Tibial artery (tissue), 4 donors: ENCODE results near the gene CLOCK.
"Not testable (repeated sequence)": the region's sequence is repeated elsewhere in the genome, so short reads cannot be mapped to it uniquely, and the experiment has no call there.

Experiments used
- DNase-seq, 2 donors: peaks; one replicate each; pipeline ENCODE4 v3.0.0-alpha.2; 2019
- H3K27ac ChIP-seq, 2 donors: fragments of 200-600 bp; sonication (generic) in 1 of 2; 1 replicate in 1 of 2; 2 replicates in 1 of 2; pipeline ENCODE4 v1.5.1; 2018 to 2019; ENCODE audit warnings: mild to moderate bottlenecking in 1 of 2
- H3K27me3 ChIP-seq, 2 donors: fragments of 200-600 bp; sonication (generic) in 1 of 2; one replicate each; pipeline versions ENCODE4 v1.5.1 to v1.6.0; 2016 to 2019
- H3K36me3 ChIP-seq, 3 donors: fragments of 200-600 bp; sonication (generic) in 2 of 3; one replicate each; pipeline ENCODE4 v1.5.1; 2016 to 2019; ENCODE audit warnings: mild to moderate bottlenecking in 2 of 3
- H3K4me1 ChIP-seq, 4 donors: fragments of 200-600 bp; sonication (generic) in 2 of 4; 1 replicate in 3 of 4; 2 replicates in 1 of 4; pipeline ENCODE4 v1.5.1; 2016 to 2019
- H3K4me3 ChIP-seq, 2 donors: fragments of 200-600 bp; sonication (generic) in 1 of 2; 1 replicate in 1 of 2; 2 replicates in 1 of 2; pipeline ENCODE4 v1.5.1; 2018 to 2019; ENCODE audit warnings: mild to moderate bottlenecking in 2 of 2
- H3K9me3 ChIP-seq, 3 donors: fragments of 200-600 bp; sonication (generic) in 1 of 3; one replicate each; pipeline ENCODE4 v1.5.1; 2016 to 2019
- CTCF ChIP-seq, 2 experiments: fragments of 200-600 bp in 1 of 2; fragments of 450-650 bp in 1 of 2; IDR thresholded peaks; one replicate each; pipeline ENCODE4 v1.5.1; 2017 to 2019; ENCODE audit warnings: antibody characterized with exemption in 2 of 2, mild to moderate bottlenecking in 1 of 2, moderate library complexity in 1 of 2
- intact Hi-C: fragments of 100-400 bp; cut with DNase I; formaldehyde crosslinking; loops from one replicate; pipeline ENCODE4 v1.15.0; 2023; ENCODE audit warnings: low total_unique reads

CLOCK gene

GRCh38 chr4:55554453-55555030 lies 7.8 kb upstream of the CLOCK start:
- Histone ChIP-seq H3K27me3 (no peaks in the 10 kb centered on the region), H3K4me1 (no peaks in the 10 kb centered on the region), H3K4me3 (no peak overlapping the region), H3K36me3 (no peaks in the 10 kb centered on the region), H3K27ac (no peak overlapping the region), H3K9me3 (no peaks in the 10 kb centered on the region)
- intact Hi-C loops = no loop called here
- peak; percentile 38 to 41 for TF ChIP-seq CTCF (IDR thresholded peaks at IDR 0.05)
- DNase-seq = no peak

- DNase-seq = peak in 1 of 2 donors; percentile 25
Measured at GRCh38 chr4:55553441-55554201, 6.9 kb upstream of the CLOCK start.

GRCh38 chr4:55551964-55552363 lies 5.3 kb upstream of the CLOCK start:
- H3K27me3 ChIP-seq, H3K9me3 ChIP-seq, intact Hi-C loops: not testable (repeated sequence)

More at GRCh38 chr4:55553441-55554201, 6.9 kb upstream of the CLOCK start:
- peak overlapping the region in 1 of 2 donors; percentile 21 for H3K27ac ChIP-seq
- no peaks in the 10 kb centered on the region for H3K4me1 ChIP-seq
- intact Hi-C loops = no loop called here
- TF ChIP-seq CTCF (IDR thresholded peaks at IDR 0.05) = no peak
- peak overlapping the region; percentile 24 to 41 for H3K4me3 ChIP-seq
- H3K9me3 ChIP-seq = no peaks in the 10 kb centered on the region
- H3K36me3 ChIP-seq = no peaks in the 10 kb centered on the region
- H3K27me3 ChIP-seq = no peaks in the 10 kb centered on the region

GRCh38 chr4:55549888-55550287 lies 3.2 kb upstream of the CLOCK start:
- no peak for TF ChIP-seq CTCF (IDR thresholded peaks at IDR 0.05)
- DNase-seq = no peak
- Histone ChIP-seq H3K27ac (no peak overlapping the region), H3K36me3 (no peaks in the 10 kb centered on the region), H3K4me1 (peaks cover 0 to 12% (median 4%) of the 10 kb centered on the region in 4 donors), H3K9me3 (no peaks in the 10 kb centered on the region), H3K4me3 (no peak overlapping the region), H3K27me3 (no peaks in the 10 kb centered on the region)
- intact Hi-C loops = loop anchor here (5.0 kb wide), 3 partner anchors 153 to 302 kb away; partner anchors contain the start of genes EXOC1, SRD5A3 and TMEM165

More at GRCh38 chr4:55551964-55552363, 5.3 kb upstream of the CLOCK start:
- not testable (repeated sequence) for DNase-seq, H3K27ac ChIP-seq, H3K36me3 ChIP-seq, H3K4me3 ChIP-seq, H3K4me1 ChIP-seq

GRCh38 chr4:55547918-55548317 lies 1.2 kb upstream of the CLOCK start:
- Histone ChIP-seq H3K9me3 (no peaks in the 10 kb centered on the region), H3K36me3 (no peaks in the 10 kb centered on the region), H3K4me3 (peak overlapping the region; percentile 61 to 98), H3K27ac (peak overlapping the region; percentile 88 to 100), H3K27me3 (no peaks in the 10 kb centered on the region), H3K4me1 (peaks cover 0 to 19% (median 6%) of the 10 kb centered on the region in 4 donors)
- no peak for TF ChIP-seq CTCF (IDR thresholded peaks at IDR 0.05)
- no peak for DNase-seq
- intact Hi-C loops = loop anchor here (5.0 kb wide), 3 partner anchors 151 to 304 kb away; partner anchors contain the start of genes EXOC1, SRD5A3 and TMEM165

- Histone ChIP-seq H3K27ac (peak overlapping the region; percentile 88 to 100), H3K27me3 (no peaks in the 10 kb centered on the region), H3K4me1 (peaks cover 0 to 19% (median 6%) of the 10 kb centered on the region in 4 donors), H3K36me3 (no peaks in the 10 kb centered on the region), H3K9me3 (no peaks in the 10 kb centered on the region), H3K4me3 (peak overlapping the region; percentile 61 to 98)
- no peak for TF ChIP-seq CTCF (IDR thresholded peaks at IDR 0.05)
- intact Hi-C loops = loop anchor here (5.0 kb wide), 3 partner anchors 150 to 305 kb away; partner anchors contain the start of genes EXOC1, SRD5A3 and TMEM165
- DNase-seq = no peak
Measured at GRCh38 chr4:55547466-55547770, 709 bp upstream of the CLOCK start.
